HG02885 (cell line): ENCODE data around the gene KITLG.
"Not testable (repeated sequence)": the region's sequence is repeated elsewhere in the genome, so short reads cannot be mapped to it uniquely, and the experiment has no call there.

ENCODE experiments used
- ATAC-seq: cut with Tn5 transposase; IDR thresholded peaks from one replicate; pipeline ENCODE4 v1.9.1; 2021; ENCODE audit warnings: mild to moderate bottlenecking; ENCODE audit not compliant: unreplicated experiment, poor library complexity

The KITLG gene

DNA sequence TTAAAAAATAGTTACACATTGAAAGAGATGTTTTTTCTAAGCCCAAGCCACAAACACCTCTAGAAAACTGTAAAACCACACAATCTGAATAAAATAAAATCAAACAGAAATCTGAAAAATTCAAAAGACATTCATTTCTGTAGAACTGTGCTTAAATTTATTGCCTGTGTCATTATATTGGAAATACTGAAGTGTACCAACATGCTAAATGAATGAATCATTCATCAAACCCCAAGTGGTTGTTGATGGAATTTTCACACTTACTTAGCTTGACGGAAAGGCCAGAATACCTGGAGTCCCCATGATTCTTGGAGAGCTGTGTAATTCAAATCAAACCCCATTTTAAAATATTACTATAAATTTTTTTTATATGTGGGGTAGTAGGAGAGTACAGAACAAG, 2.7 kb downstream of the KITLG start:
- no peak for ATAC-seq

DNA sequence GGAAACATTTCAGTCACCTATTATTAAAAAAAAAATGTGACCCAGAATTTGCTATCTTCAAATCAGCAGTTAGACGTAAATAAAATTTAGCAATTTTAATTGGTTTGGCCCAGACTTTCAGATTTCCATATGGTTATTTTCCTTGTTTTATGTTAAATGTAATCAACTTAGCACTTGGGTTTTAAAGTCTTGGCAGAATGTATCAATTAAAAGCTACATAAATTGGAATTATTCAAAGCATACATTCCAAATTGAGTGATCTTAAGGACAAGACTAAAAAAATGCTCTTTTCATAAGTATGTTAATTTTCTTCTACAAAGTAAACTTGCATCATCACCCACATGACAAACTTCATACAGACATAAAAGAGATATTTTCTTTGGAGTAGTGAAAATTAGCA, 3.4 kb downstream of the KITLG start:
- ATAC-seq, result no peak

GRCh38 chr12:88575361-88575970, 4.8 kb downstream of the KITLG start:
- ATAC-seq, result no peak

DNA sequence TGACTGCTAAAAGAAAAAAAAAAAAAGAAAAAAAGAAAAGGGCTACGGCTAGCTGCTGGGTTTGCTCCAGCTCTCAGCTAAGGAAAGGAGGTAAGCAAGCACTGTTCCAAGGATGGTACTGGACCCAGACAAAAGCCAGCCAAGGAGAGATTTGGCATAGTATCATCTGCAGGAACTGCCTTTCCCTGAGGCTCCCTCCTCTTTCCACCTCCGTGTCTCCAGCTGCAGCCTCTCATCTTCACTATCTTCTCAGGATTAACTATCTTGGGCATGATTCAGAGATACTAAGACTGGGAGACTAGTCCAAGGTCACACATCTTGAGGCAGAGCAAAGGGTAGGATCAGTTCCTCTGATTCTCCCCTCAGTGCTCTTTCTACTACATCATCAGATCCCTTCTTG, 6.0 kb downstream of the KITLG start:
- no peak for ATAC-seq

GRCh38 chr12:88573583-88573982, 6.7 kb downstream of the KITLG start:
- ATAC-seq, result no peak

DNA sequence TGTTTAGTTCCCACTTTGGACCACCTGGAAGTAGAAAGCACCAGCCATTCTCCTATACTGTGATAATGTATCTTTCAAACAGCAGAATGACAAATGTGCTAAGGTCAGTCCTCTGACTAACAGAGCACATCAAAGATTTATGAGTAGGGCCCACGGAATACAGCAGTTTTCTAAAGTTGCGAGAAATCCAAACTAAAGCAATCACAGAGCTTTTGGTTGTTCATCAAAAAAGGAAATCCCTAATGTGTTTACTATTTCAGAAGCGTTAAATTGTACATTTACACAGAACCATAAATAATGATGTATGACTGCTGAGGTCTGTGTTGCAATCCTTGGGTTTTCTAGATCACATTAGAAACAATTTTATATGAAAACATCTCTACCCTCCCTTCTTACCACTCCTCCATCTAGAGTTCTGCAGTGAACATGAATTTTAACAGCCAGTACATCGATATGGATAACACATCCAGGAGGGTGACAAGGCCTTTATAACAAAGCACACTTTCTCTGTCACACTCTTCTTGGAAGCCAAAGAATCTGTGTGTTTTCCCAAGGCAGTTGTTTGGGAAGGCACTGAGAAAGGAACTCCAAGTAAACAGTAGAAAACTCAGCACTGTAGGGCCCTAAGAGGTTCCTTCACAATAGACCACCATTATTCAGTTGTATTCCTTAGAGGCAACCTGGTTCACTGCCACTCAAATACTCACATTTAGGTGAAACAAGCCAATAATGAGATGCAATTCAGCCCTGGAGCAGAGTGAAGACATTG, 7.3 kb downstream of the KITLG start:
- ATAC-seq, result no peak

- no peak for ATAC-seq
Measured at GRCh38 chr12:88571543-88571942, 8.7 kb downstream of the KITLG start.

- no peak for ATAC-seq
Measured at GRCh38 chr12:88570103-88570502, 10.2 kb downstream of the KITLG start.

DNA sequence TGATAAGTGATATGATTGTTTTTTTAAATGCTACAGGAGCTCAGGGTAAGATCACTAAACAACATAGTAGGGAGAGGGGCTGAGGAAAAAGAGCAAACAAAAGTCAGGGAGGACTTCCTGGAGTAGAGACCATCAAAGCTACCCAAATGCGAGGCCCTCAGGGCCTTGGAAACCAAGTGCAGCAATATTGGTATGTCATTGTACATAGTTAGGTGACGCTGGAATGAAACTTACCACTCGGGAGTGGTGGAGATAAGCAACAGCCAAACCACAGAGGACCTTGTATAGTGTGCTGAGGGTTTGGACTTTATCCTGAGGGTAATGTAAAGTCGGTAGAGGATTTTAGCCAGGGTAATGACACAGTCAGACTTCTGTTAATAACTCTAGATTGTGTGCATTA, 13.8 kb downstream of the KITLG start:
- ATAC-seq, result no peak

GRCh38 chr12:88562846-88563582, 17.3 kb downstream of the KITLG start:
- ATAC-seq, result no peak

- no peak for ATAC-seq
Measured at GRCh38 chr12:88562151-88562550, 18.1 kb downstream of the KITLG start.

GRCh38 chr12:88559772-88560171, 20.5 kb downstream of the KITLG start:
- peak; percentile 45 for ATAC-seq

DNA sequence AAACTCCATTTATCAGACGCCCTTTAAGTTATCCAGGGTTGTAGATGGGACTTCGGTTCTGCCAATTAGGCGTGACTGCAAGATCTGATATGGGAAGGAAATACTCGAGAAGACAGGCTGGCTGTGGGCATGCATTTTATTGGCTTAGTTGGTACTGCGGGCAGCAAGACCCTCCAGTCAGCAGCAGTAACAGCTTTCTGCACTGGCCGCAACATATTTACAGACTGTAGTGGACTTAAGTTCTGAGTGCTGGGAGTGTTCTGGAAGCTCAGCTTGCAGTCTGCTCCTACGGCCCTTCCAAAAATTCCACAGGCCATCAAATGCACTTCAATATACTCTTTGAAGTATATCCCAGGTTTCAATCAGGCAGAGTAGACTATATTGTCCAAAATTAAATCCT, 21.1 kb downstream of the KITLG start:
- no peak for ATAC-seq

GRCh38 chr12:88558340-88558867, 21.9 kb downstream of the KITLG start:
- ATAC-seq, result no peak

GRCh38 chr12:88556213-88556774, 24.0 kb downstream of the KITLG start:
- ATAC-seq, result no peak

GRCh38 chr12:88553941-88554658, 26.2 kb downstream of the KITLG start:
- no peak for ATAC-seq

- ATAC-seq, result no peak
Measured at GRCh38 chr12:88552610-88553079, 27.6 kb downstream of the KITLG start.

DNA sequence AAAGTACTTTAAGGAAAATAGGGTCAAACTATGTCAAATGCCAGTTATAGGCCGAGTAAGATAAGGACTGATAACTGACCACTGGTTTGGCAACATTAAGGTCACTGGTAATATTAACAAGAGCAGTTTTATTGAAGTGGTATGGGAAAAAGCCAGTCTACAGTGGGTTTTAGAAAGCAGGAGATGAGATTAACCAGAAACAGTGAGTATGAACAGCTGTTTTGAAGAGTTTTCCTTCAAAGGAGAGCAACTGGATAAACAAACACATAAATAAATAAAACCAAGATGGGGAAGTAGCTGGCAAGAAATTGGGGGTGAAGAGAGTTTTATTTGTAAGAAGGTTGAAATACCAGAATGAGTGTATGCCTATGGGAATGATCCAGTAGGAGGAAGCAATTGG, 30.3 kb downstream of the KITLG start:
- ATAC-seq, result no peak

- not testable (repeated sequence) for ATAC-seq
Measured at GRCh38 chr12:88547949-88548348, 32.3 kb downstream of the KITLG start.

DNA sequence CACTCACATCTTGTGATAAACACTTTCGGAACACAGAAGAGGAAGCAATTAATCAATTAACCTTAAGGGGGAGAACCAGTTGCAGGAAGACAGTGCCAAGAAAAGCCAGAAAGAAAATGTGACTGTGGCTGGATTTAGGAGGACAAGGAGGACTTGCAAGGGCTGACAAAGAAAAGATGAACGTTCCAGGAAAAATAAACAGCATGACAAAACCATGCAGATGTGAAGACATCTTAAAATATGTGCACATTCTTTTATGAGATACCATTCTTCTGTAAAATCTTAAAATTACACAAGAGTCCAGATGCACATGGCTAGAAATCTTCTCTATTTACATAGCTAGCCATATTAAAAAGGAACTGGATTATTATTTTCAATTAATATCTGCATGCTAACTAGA, 33.4 kb downstream of the KITLG start:
- no peak for ATAC-seq
